ENCODE data around the gene ASRGL1. TPM values are rescaled to one million over a fixed set of nuclear protein-coding genes. Genes with fewer than 3 reads are reported as not detected.

Gene ASRGL1
- polyA plus RNA-seq, 1 of the 3 experiments (the other 2 are of a cell fraction) = 4.3 TPM

DNA sequence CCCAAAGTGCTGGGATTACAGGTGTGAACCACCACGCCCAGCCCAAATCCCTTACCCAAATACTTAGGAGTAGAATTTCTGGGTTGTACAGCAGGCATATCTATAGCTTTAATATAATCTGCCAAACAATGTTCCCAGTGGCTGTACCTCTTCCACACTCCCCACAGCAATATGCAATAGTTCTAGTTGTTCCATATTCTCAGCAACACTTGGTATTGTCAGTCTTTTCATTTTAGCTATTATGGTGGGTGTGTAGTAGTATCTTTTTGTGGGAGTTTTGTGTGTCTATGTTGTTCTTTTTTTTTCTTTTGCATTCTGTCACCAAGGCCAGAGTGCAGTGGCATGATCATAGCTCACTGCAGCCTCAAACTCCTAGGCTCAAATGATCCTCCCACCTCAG lies 100.4 kb downstream of the ASRGL1 start (continued):
- TF ChIP-seq, protein P1, sequence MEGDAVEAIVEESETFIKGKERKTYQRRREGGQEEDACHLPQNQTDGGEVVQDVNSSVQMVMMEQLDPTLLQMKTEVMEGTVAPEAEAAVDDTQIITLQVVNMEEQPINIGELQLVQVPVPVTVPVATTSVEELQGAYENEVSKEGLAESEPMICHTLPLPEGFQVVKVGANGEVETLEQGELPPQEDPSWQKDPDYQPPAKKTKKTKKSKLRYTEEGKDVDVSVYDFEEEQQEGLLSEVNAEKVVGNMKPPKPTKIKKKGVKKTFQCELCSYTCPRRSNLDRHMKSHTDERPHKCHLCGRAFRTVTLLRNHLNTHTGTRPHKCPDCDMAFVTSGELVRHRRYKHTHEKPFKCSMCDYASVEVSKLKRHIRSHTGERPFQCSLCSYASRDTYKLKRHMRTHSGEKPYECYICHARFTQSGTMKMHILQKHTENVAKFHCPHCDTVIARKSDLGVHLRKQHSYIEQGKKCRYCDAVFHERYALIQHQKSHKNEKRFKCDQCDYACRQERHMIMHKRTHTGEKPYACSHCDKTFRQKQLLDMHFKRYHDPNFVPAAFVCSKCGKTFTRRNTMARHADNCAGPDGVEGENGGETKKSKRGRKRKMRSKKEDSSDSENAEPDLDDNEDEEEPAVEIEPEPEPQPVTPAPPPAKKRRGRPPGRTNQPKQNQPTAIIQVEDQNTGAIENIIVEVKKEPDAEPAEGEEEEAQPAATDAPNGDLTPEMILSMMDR (IDR thresholded peaks at IDR 0.05) = no peak
- TF ChIP-seq SMC3 (IDR thresholded peaks at IDR 0.05; ENCODE audit: low read depth, low read length) = no peak

GRCh38 chr11:62438641-62439040 lies 101.4 kb downstream of the ASRGL1 start:
- no peak for TF ChIP-seq USF1 (IDR thresholded peaks at IDR 0.05; ENCODE audit: borderline replicate concordance, low read depth)
- TF ChIP-seq, protein P2, sequence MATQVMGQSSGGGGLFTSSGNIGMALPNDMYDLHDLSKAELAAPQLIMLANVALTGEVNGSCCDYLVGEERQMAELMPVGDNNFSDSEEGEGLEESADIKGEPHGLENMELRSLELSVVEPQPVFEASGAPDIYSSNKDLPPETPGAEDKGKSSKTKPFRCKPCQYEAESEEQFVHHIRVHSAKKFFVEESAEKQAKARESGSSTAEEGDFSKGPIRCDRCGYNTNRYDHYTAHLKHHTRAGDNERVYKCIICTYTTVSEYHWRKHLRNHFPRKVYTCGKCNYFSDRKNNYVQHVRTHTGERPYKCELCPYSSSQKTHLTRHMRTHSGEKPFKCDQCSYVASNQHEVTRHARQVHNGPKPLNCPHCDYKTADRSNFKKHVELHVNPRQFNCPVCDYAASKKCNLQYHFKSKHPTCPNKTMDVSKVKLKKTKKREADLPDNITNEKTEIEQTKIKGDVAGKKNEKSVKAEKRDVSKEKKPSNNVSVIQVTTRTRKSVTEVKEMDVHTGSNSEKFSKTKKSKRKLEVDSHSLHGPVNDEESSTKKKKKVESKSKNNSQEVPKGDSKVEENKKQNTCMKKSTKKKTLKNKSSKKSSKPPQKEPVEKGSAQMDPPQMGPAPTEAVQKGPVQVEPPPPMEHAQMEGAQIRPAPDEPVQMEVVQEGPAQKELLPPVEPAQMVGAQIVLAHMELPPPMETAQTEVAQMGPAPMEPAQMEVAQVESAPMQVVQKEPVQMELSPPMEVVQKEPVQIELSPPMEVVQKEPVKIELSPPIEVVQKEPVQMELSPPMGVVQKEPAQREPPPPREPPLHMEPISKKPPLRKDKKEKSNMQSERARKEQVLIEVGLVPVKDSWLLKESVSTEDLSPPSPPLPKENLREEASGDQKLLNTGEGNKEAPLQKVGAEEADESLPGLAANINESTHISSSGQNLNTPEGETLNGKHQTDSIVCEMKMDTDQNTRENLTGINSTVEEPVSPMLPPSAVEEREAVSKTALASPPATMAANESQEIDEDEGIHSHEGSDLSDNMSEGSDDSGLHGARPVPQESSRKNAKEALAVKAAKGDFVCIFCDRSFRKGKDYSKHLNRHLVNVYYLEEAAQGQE (IDR thresholded peaks at IDR 0.05; ENCODE audit: low read depth, low read length) = no peak
- TF ChIP-seq, protein P3, sequence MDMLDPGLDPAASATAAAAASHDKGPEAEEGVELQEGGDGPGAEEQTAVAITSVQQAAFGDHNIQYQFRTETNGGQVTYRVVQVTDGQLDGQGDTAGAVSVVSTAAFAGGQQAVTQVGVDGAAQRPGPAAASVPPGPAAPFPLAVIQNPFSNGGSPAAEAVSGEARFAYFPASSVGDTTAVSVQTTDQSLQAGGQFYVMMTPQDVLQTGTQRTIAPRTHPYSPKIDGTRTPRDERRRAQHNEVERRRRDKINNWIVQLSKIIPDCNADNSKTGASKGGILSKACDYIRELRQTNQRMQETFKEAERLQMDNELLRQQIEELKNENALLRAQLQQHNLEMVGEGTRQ (IDR thresholded peaks at IDR 0.05; ENCODE audit: borderline replicate concordance, low read depth, low read length) = no peak
- TF ChIP-seq ZBTB33 (IDR thresholded peaks at IDR 0.05; ENCODE audit: borderline replicate concordance, low read depth) = no peak
- no peak for TF ChIP-seq ELF1 (IDR thresholded peaks at IDR 0.05)
- TF ChIP-seq CHD2 (IDR thresholded peaks at IDR 0.05; ENCODE audit: low read length, partially characterized antibody) = no peak
- TF ChIP-seq EZH2phosphoT487 (IDR thresholded peaks at IDR 0.05; ENCODE audit: borderline replicate concordance, low read depth) = no peak
- TF ChIP-seq MXI1 (IDR thresholded peaks at IDR 0.05; ENCODE audit: low read depth, low read length) = no peak
- TF ChIP-seq, protein P4, sequence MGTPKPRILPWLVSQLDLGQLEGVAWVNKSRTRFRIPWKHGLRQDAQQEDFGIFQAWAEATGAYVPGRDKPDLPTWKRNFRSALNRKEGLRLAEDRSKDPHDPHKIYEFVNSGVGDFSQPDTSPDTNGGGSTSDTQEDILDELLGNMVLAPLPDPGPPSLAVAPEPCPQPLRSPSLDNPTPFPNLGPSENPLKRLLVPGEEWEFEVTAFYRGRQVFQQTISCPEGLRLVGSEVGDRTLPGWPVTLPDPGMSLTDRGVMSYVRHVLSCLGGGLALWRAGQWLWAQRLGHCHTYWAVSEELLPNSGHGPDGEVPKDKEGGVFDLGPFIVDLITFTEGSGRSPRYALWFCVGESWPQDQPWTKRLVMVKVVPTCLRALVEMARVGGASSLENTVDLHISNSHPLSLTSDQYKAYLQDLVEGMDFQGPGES (IDR thresholded peaks at IDR 0.05; ENCODE audit: low read depth, low read length) = no peak
- peaks cover 8% of the 10 kb centered on the region for H3F3A ChIP-seq (replicated peaks; ENCODE audit: insufficient read depth)
- peaks cover 9 to 11% of the 10 kb centered on the region in 2 experiments; a peak in 2 of 4 replicates for H3K4me1 ChIP-seq (ENCODE audit: control insufficient read depth in 1 of 2, insufficient read depth in 2 of 2, low read depth in 1 of 2, low read length in 1 of 2)
- no peaks in the 10 kb centered on the region for H3K79me2 ChIP-seq (ENCODE audit: insufficient read depth)
- no peak overlapping the region for H3K4me3 ChIP-seq (ENCODE audit: low read depth in 2 of 2, low read length in 1 of 2)
- H3K4me2 ChIP-seq = no peak overlapping the region
- no peaks in the 10 kb centered on the region for H3K36me3 ChIP-seq (replicated peaks in 1 of 2; ENCODE audit: control insufficient read depth in 1 of 2, insufficient read depth in 2 of 2, low read length in 1 of 2)
- H3K27me3 ChIP-seq (ENCODE audit: insufficient read depth) = no peaks in the 10 kb centered on the region
- H3K9ac ChIP-seq = no peak overlapping the region
- ChIA-PET POLR2A (no interaction called here), CTCF (interaction anchor here (1.9 kb wide), 1 partner anchor 104 kb away, joined by 5 read pairs; no protein-coding TSS in a partner anchor)
- H3K27ac ChIP-seq (ENCODE audit: low read depth in 2 of 2, low read length in 1 of 2) = no peak overlapping the region
- no peak overlapping the region for H2AFZ ChIP-seq (ENCODE audit: low read depth)
- H4K20me1 ChIP-seq (ENCODE audit: insufficient read depth) = no peaks in the 10 kb centered on the region
- 86% methylated on average over 4 of the region's 4 CpGs for WGBS (ENCODE audit: low lambda C conversion rate)
- no peaks in the 10 kb centered on the region for H3K9me2 ChIP-seq
- DNase-seq = no peak
- no peaks in the 10 kb centered on the region for H3K9me3 ChIP-seq
